Measurements from ENCODE around the gene IFNL1. TPM values are rescaled to one million over a fixed set of nuclear protein-coding genes. Genes with fewer than 3 reads are reported as not detected.
A peak's percentile ranks its signal among the peaks of the same experiment; 100 is the strongest.

The IFNL1 gene
- total and polyA plus RNA-seq, 4 donors = not detected

- H3K4me3 ChIP-seq (ENCODE audit: low read depth in 1 of 3, low read length in 3 of 3) = peak within 1 kb of the TSS; percentile 72 to 99 (median 91)
- TF ChIP-seq ZBTB33 (IDR thresholded peaks at IDR 0.05) (peak; percentile 65), MAX (IDR thresholded peaks at IDR 0.05) (no peak), SP1 (IDR thresholded peaks at IDR 0.05) (peak; percentile 60), FOXA2 (IDR thresholded peaks at IDR 0.05) (peak; percentile 16), HNF4A (conservative IDR thresholded peaks at IDR 0.05) (peak in 1 of 2 donors; percentile 33), TAF1 (conservative IDR thresholded peaks at IDR 0.05) (peak; percentile 90), HNF4G (IDR thresholded peaks at IDR 0.05) (no peak), NR2F2 (IDR thresholded peaks at IDR 0.05) (peak; percentile 34), GABPA (IDR thresholded peaks at IDR 0.05 in 1 of 2, conservative IDR thresholded peaks at IDR 0.05 in 1 of 2) (peak; percentile 79 to 90), EGR1 (IDR thresholded peaks at IDR 0.05; ENCODE audit: low read depth in 2 of 2) (no peak), JUND (IDR thresholded peaks at IDR 0.05) (no peak), YY1 (IDR thresholded peaks at IDR 0.05) (peak; percentile 81), CTCF (IDR thresholded peaks at IDR 0.05; ENCODE audit: low read depth, low read length, missing input control) (peak; percentile 87), RAD21 (IDR thresholded peaks at IDR 0.05) (peak; percentile 60 to 77), RXRA (IDR thresholded peaks at IDR 0.05) (peak; percentile 52 to 66), FOXA1 (IDR thresholded peaks at IDR 0.05) (peak; percentile 26), ATF3 (IDR thresholded peaks at IDR 0.05) (no peak), REST (IDR thresholded peaks at IDR 0.05) (peak; percentile 84)
- H3K4me1 ChIP-seq (ENCODE audit: control insufficient read depth in 4 of 4, insufficient read depth in 4 of 4, low read length in 3 of 4) = peaks cover 5 to 29% (median 16%) of the 10 kb centered on the region in 4 donors
- no peaks in the 10 kb centered on the region for H3K9me3 ChIP-seq (ENCODE audit: control insufficient read depth in 4 of 4, low read length in 3 of 4)
- peak within 1 kb of the TSS; percentile 81 to 82 for H3K27ac ChIP-seq (ENCODE audit: low read depth in 1 of 2, low read length in 2 of 2)
- under 1% methylated on average over 105 of the region's 105 CpGs for WGBS
- peak; percentile 99 for DNase-seq (ENCODE audit: low spot score)
- peaks cover 0 to 4% (median 0%) of the 10 kb centered on the region in 4 donors for H3K36me3 ChIP-seq (ENCODE audit: control insufficient read depth in 4 of 4, insufficient read depth in 3 of 4, low read depth in 1 of 4, low read length in 3 of 4)
- H3K27me3 ChIP-seq (ENCODE audit: control insufficient read depth in 4 of 4, insufficient read depth in 4 of 4, low read length in 3 of 4) = no peaks in the 10 kb centered on the region
- peak within 1 kb of the TSS; percentile 80 to 97 for H3K9ac ChIP-seq (ENCODE audit: low read depth in 1 of 2, low read length in 2 of 2)
These were observed 45.8 kb downstream of the IFNL1 start, which contains the start of gene SAMD4B for GRCh38 chr19:39341719-39342604. Gene SAMD4B, plus strand, starts transcription at chr19:39342421. Its CDS starts 14,473 bp downstream, at chr19:39356894.
